Lower lobe of right lung (tissue), 2 donors: ENCODE measurements around the gene ADAM19. TPM values are rescaled to one million over a fixed set of nuclear protein-coding genes. Genes with fewer than 3 reads are reported as not detected.

Experiments
- ATAC-seq, 2 donors: fragments of 200-7000 bp; cut with Tn5 transposase; one replicate each; pipeline ENCODE4 v1.9.1; 2020 to 2022; ENCODE audit warnings: mild to moderate bottlenecking in 2 of 2, moderate library complexity in 2 of 2
- DNase-seq: peaks from one replicate; pipeline ENCODE4 v3.0.0-alpha.2; 2020
- H3K27ac ChIP-seq: fragments of 200-600 bp; one replicate; pipeline ENCODE4 v1.8.0; 2022
- H3K27me3 ChIP-seq: fragments of 200-600 bp; one replicate; pipeline ENCODE4 v1.8.0; 2022; ENCODE audit warnings: low read depth
- H3K36me3 ChIP-seq: fragments of 200-600 bp; one replicate; pipeline ENCODE4 v1.8.0; 2022; ENCODE audit warnings: mild to moderate bottlenecking
- H3K4me1 ChIP-seq: fragments of 200-600 bp; one replicate; pipeline ENCODE4 v1.8.0; 2022
- H3K4me3 ChIP-seq: fragments of 200-600 bp; one replicate; pipeline ENCODE4 v1.8.0; 2022; ENCODE audit warnings: mild to moderate bottlenecking
- H3K9me3 ChIP-seq: fragments of 200-600 bp; one replicate; pipeline ENCODE4 v1.8.0; 2022
- intact Hi-C: fragments of 100-400 bp; cut with DNase I; formaldehyde crosslinking; loops from one replicate; pipeline ENCODE4 v1.11.0; 2022
- total RNA-seq: library from RNA; stranded (reverse); fragmentation: NEBNext Ultra II Directional; extraction: Animal tissue kit (Norgen Biotek cat#: 25700); gene quantifications from one replicate; pipeline ENCODE4 v1.2.1, GENCODE V29; 2021
- TF ChIP-seq, protein P1 (sequence below): fragments of 200-600 bp; IDR thresholded peaks from one replicate; pipeline ENCODE4 v1.8.0; 2022; ENCODE audit warnings: antibody characterized with exemption, mild to moderate bottlenecking
- donor health status: DM: no; HTN: yes; CAD: no; lungs with severe emphysema.

The ADAM19 gene
- total RNA-seq, 1 donor from 2014 or later, result 12.0 TPM

- intact Hi-C loops, result no loop called here
- TF ChIP-seq, protein P1, sequence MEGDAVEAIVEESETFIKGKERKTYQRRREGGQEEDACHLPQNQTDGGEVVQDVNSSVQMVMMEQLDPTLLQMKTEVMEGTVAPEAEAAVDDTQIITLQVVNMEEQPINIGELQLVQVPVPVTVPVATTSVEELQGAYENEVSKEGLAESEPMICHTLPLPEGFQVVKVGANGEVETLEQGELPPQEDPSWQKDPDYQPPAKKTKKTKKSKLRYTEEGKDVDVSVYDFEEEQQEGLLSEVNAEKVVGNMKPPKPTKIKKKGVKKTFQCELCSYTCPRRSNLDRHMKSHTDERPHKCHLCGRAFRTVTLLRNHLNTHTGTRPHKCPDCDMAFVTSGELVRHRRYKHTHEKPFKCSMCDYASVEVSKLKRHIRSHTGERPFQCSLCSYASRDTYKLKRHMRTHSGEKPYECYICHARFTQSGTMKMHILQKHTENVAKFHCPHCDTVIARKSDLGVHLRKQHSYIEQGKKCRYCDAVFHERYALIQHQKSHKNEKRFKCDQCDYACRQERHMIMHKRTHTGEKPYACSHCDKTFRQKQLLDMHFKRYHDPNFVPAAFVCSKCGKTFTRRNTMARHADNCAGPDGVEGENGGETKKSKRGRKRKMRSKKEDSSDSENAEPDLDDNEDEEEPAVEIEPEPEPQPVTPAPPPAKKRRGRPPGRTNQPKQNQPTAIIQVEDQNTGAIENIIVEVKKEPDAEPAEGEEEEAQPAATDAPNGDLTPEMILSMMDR, result peak; percentile 24
- H3K27me3 ChIP-seq, result no peaks in the 10 kb centered on the region
- ATAC-seq (no peak), DNase-seq (no peak)
- no peak overlapping the region for H3K4me3 ChIP-seq
- H3K4me1 ChIP-seq, result peaks cover 44% of the 10 kb centered on the region
- H3K27ac ChIP-seq, result peak overlapping the region; percentile 56
- H3K36me3 ChIP-seq, result peaks cover 3% of the 10 kb centered on the region
- no peaks in the 10 kb centered on the region for H3K9me3 ChIP-seq
Measured at GRCh38 chr5:157563929-157564716, 11.5 kb downstream of the ADAM19 start.

- peaks cover 44% of the 10 kb centered on the region for H3K4me1 ChIP-seq
- ATAC-seq (peak in 1 of 2 donors; percentile 12), DNase-seq (no peak)
- no peak overlapping the region for H3K4me3 ChIP-seq
- no peaks in the 10 kb centered on the region for H3K27me3 ChIP-seq
- TF ChIP-seq, protein P1, result no peak
- H3K9me3 ChIP-seq, result no peaks in the 10 kb centered on the region
- H3K36me3 ChIP-seq, result no peaks in the 10 kb centered on the region
- H3K27ac ChIP-seq, result peak overlapping the region; percentile 56
- intact Hi-C loops, result no loop called here
Measured at GRCh38 chr5:157563373-157563928, 12.1 kb downstream of the ADAM19 start.

DNA sequence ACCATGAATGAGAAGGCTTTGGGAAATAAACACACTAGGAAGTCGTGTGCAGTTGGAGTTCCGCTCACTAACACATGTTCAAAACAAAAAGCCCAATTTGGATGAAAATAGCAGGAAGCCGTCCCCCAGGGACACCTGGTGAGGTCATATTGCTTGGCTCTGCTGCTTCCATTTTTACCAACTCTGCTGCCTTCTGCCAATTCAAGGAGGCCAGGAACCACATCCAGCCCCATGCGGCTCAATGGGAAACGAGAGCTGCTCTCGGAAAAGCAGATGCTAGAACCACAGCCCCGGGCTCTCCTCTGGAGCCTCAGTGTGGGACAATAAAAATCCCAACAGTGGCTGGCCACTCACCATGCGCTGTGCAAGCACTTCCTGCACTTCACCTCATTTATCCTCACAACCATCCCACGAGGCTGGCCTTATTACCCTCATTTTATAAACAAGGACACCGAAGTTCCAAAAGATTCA lies 13.4 kb downstream of the ADAM19 start:
- H3K27ac ChIP-seq, result peak overlapping the region; percentile 56
- no peaks in the 10 kb centered on the region for H3K9me3 ChIP-seq
- no peak for DNase-seq
- ATAC-seq, result no peak
- peaks cover 44% of the 10 kb centered on the region for H3K4me1 ChIP-seq
- H3K27me3 ChIP-seq, result no peaks in the 10 kb centered on the region
- no peak overlapping the region for H3K4me3 ChIP-seq
- intact Hi-C loops, result no loop called here
- H3K36me3 ChIP-seq, result no peaks in the 10 kb centered on the region
- TF ChIP-seq, protein P1, result no peak

GRCh38 chr5:157561110-157561509 lies 14.5 kb downstream of the ADAM19 start:
- H3K4me1 ChIP-seq, result peaks cover 44% of the 10 kb centered on the region
- no peaks in the 10 kb centered on the region for H3K9me3 ChIP-seq
- intact Hi-C loops, result no loop called here
- DNase-seq, result no peak
- no peak for ATAC-seq
- no peaks in the 10 kb centered on the region for H3K27me3 ChIP-seq
- H3K36me3 ChIP-seq, result no peaks in the 10 kb centered on the region
- H3K4me3 ChIP-seq, result no peak overlapping the region
- no peak overlapping the region for H3K27ac ChIP-seq
- TF ChIP-seq, protein P1, result no peak

GRCh38 chr5:157559301-157559700 lies 16.3 kb downstream of the ADAM19 start:
- no peak for DNase-seq
- H3K9me3 ChIP-seq, result no peaks in the 10 kb centered on the region
- H3K4me1 ChIP-seq, result peaks cover 53% of the 10 kb centered on the region
- H3K36me3 ChIP-seq, result no peaks in the 10 kb centered on the region
- no peaks in the 10 kb centered on the region for H3K27me3 ChIP-seq
- H3K4me3 ChIP-seq, result no peak overlapping the region
- ATAC-seq, result no peak
- TF ChIP-seq, protein P1, result no peak
- no peak overlapping the region for H3K27ac ChIP-seq
- intact Hi-C loops, result no loop called here
